Pons (tissue), 1 donor: ENCODE measurements around the gene PLEK2.
"Not testable (repeated sequence)": the region's sequence is repeated elsewhere in the genome, so short reads cannot be mapped to it uniquely, and the experiment has no call there.

Source experiments
- DNase-seq: peaks from one replicate; pipeline ENCODE4 v3.0.0-alpha.2; 2016; ENCODE audit warnings: low spot score

Gene PLEK2

GRCh38 chr14:67428501-67429031 lies 16.6 kb upstream of the PLEK2 start:
- no peak for DNase-seq

DNA sequence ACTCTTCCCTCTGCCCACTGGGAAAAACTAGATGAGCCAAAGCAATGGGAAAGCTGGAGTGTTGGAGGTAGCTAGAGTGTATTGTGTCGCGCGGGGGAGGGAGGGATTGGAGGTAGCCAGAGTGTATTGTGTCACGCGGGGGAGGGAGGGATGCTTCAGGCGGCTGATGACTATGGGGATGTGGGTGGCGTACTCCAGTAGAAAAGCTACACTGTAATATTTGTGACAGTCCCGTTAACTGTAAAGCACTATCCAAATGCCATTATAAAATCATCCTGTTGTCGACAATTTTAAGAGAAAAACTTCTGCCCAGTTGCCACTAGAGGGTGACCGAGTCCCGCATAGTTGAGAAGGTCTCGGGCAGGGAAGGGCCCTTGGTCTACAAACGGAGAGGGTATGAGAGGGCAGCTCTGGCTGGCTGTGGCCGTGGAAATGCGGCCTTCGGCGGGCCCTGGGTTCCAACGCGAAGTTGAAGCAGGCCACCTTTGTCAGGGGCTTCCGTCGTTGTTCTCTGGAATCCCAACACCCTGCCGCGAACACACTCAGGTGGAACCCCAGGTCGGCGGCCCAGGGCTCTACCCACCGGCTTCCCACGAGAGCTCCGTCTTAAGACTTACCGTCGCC lies 15.1 kb upstream of the PLEK2 start:
- peak; percentile 90 for DNase-seq

DNA sequence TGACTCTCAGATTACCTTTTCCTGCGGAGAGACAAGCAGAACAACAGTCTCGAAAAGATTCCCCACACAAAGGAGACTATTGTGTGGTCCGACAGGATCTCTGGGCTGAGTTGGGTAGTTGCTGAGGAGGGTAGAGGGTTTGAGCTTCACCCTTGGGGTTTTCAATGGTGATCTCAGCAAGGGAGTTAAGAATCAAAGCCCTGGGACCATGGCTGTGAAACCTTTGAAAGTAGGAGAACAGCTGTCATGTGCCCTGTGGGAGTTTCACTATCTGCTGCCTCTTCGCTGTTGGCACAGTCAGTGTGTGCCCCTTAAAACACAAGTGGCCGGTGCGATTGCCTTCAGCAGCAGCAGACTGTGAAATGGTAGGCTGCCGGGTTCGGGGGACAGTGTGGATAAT lies 14.2 kb upstream of the PLEK2 start:
- no peak for DNase-seq

GRCh38 chr14:67425608-67426007 lies 13.6 kb upstream of the PLEK2 start:
- no peak for DNase-seq

DNA sequence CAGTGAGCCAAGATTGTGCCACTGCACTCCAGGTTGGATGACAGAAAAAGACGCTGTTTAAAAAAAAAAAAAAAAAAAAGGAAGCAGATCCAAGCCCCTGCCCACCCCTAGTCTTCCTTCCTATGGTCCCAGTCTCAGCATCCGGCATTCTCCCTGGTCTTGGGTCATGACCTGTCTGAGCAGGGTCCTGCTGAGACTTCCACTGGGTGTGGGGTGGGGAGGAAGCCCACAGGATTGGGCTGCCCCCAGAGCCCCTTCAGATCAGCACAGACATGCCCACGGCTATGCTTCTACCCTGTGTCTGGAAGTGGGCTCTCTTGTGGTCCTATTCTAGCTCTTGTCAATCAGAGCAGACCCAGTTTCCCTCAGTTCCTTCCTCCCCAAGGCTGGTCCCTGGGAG lies 12.6 kb upstream of the PLEK2 start:
- no peak for DNase-seq

- no peak for DNase-seq
Observed at GRCh38 chr14:67423424-67423823, 11.5 kb upstream of the PLEK2 start.

DNA sequence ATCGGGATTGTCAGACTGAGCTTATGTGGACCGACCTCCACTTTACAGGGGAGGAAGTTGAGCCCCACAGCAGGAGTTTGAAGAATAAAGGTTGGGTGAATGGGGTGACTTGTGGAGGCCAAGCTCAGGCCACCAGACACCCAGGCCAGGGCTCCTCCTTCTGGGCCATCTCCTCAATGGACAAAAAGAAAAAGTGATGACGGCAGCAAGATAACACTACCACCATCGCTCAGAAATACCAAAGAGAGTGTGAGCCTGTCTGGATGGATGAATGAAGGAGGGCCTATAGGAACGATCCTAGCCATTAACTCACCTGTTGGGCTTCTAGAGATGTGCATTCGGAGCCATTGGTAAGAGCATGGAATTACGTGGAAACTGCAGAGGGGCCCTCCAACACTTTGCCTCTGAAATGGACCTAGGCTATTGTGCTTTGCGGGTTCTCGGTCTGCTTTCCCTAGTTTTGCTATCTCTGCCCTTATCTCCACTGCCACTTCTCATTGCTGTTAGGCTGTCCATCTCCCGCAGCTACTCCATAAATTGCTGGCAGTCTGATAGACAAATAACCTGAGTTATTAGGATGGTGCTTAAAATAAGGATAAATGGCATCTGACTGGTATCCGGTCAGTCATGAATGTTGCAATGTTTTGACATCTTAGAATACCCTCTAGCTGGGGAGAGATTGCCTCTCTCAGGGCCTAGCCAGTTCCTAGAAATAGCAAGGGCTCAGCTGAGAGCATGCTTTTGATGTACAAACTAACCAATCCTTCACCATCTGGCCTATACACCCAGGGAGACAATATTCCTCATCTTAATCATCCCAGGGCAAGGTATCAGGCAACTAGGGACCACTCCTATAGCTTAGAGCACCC lies 9.6 kb upstream of the PLEK2 start:
- no peak for DNase-seq

- DNase-seq, result no peak
Observed at GRCh38 chr14:67420102-67420739, 8.3 kb upstream of the PLEK2 start.

GRCh38 chr14:67418401-67419191 lies 6.6 kb upstream of the PLEK2 start:
- no peak for DNase-seq

- DNase-seq, result no peak
Observed at GRCh38 chr14:67417633-67418032, 5.7 kb upstream of the PLEK2 start.

- DNase-seq, result no peak
Observed at GRCh38 chr14:67416810-67417209, 4.8 kb upstream of the PLEK2 start.

GRCh38 chr14:67416085-67416484 lies 4.1 kb upstream of the PLEK2 start:
- DNase-seq, result no peak

- DNase-seq, result not testable (repeated sequence)
Observed at GRCh38 chr14:67415610-67416009, 3.6 kb upstream of the PLEK2 start.

DNA sequence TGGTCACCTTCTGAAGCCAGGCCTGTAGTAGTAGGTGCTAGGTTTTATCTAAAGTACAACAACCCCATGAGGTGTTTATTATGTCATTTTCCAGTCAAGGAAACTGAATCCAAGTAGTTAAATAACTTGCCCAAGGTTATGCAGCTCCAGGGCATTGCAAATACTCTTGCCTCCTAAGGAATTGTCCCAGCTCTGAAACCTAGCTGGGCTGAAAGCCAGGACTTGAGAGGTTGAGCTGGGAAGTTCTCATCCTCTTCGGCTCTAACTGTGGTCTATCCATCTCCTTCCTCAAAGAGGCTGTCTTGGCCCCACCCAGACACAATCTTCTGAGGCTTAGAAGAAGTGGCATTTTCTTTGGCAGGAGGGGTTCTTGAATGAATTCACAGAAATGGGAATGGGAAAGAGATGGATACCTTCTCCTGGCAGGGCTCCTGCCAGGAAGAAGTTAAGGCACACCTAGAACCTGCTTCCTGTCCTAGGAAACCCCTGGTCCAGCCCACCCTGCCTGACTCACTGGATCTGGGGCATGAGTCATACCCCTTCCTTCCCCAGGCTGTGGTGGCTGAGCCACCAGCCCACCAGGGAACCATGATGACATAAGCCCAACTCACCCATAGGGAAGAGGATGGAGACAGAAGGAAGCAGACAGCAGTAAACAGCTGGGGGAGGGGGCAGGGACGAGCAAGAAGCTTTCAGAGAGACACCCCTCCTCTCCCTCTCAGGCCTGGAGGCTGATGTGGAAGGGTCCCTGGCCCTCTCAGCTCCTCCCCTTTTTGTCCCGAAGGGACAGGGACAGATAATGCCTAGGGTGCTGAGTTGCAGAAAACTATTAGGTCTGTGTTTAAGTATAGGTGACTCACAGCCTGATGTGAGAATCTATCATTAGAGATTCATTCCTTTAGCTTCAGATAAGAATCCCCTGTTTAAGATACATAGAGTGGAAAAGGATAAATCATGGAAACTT lies 2.1 kb upstream of the PLEK2 start:
- no peak for DNase-seq

DNA sequence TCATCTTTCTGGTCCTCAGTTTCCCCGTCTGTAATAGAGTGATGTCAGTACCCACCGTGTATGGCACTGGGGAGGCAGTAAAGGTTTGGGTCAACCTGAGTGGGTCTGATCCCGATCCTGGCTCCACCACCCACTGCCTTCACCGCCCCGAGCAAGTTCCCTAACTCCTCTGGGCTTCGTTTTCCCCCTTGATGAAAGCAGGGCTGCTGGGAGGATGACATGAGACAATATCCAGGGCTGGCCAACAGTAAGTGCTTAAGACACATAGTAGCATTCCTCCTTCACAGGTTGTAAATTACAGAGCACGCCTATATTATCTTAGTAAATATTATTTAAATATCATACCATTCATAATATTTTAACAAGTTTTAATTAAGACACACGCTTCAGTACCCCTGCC lies 595 bp downstream of the PLEK2 start:
- DNase-seq, result no peak

GRCh38 chr14:67410313-67410712 lies 1.7 kb downstream of the PLEK2 start:
- no peak for DNase-seq

GRCh38 chr14:67409461-67409860 lies 2.5 kb downstream of the PLEK2 start:
- no peak for DNase-seq

DNA sequence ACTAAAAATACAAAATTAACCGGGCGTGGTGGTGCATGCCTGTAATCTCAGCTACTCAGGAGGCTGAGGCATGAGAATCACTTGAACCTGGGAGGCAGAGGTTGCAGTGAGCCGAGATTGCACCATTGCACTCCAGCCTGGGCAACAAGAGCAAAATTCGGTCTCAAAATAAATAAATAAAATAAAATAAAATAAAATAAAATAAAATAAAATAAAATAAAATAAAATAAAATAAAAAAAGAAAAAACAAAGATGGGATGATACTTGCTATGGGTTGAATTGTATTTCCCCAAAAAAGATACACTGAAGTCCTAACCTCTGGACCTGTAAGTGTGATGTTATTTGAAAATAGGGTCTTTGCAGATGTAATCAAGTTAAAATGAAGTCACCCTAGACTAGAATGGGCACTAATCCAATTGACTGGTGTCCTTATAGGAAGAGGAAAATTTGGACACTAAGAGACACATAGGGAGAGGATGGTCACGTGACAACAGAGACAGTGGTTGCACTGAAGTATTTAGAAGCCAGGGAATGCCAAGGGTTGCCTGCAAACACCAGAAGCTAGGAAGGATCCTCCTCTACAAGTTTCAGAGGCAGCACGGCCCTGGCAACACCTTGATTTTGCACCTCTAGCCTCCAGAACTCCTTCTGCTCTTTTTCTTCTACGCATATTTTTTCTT lies 3.7 kb downstream of the PLEK2 start:
- DNase-seq, result not testable (repeated sequence)

DNA sequence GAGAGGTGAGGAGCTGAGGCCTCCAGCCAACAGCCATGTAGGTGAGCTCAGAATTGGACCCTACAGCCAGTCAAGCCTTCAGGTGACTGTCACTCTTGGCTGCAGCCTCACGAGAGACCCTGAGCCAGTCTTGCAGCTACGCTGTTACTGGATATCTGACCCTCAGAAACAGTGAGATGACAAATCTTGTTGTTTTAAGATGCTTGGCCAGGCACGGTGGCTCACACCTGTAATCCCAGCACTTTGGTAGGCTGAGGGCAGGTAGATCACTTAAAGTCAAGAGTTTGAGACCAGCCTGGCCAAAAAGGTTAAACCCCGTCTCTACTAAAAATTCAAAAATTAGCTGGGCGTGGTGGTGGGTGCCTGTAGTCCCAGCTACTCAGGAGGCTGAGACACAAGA lies 6.2 kb downstream of the PLEK2 start:
- DNase-seq, result no peak

DNA sequence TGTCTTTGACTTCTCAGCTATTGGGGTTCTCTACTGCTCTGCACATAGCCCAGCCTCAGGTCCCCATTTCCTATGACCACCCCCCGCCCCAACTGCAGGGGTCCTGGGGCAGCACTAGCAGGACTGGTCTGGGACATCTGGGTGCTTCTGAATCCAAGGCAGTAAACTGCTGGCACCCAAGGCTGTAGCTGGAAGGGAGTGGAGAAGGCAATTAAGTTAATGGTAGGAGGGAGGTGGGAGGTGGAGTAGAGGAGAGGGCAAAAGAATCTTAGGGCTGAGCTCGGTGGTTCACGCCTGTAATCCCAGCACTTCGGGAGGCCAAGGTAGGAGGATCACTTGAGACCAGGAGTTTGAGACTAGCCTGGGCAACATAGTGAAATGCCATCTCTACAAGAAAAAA lies 11.5 kb downstream of the PLEK2 start:
- DNase-seq, result no peak
